WTC11 (cell line): ENCODE results near the gene SPATA4. TPM values are rescaled to one million over a fixed set of nuclear protein-coding genes. Genes with fewer than 3 reads are reported as not detected.

Experiments used
- ATAC-seq: fragments of 200-7000 bp; cut with Tn5 transposase; 2 replicates; pipeline ENCODE4 v1.10.0; 2021; ENCODE audit warnings: mild to moderate bottlenecking, moderate library complexity
- CTCF ChIA-PET: fragments of 300-600 bp; sonication (Branson Sonifier 250); formaldehyde crosslinking; loops from one replicate; lab custom pipeline; 2021; ENCODE audit warnings: antibody characterized with exemption; lab: Charles Lee
- POLR2A ChIA-PET: fragments of 350-600 bp; sonication (Branson Sonifier 250); formaldehyde crosslinking; loops from one replicate; lab custom pipeline; 2021; ENCODE audit warnings: antibody characterized with exemption; lab: Charles Lee
- DNase-seq: peaks from one replicate; pipeline ENCODE4 v3.0.0; 2021; ENCODE audit warnings: low spot score
- H3K27ac Mint-ChIP-seq: 2 replicates; pipeline ENCODE4 v1.8.0; 2021; ENCODE audit warnings: mixed read lengths
- H3K27me3 Mint-ChIP-seq: 2 replicates; pipeline ENCODE4 v1.8.0; 2021; ENCODE audit warnings: low read depth, mild to moderate bottlenecking, moderate library complexity, mixed read lengths
- H3K36me3 Mint-ChIP-seq: 2 replicates; pipeline ENCODE4 v1.8.0; 2021; ENCODE audit warnings: mixed read lengths
- H3K4me1 Mint-ChIP-seq: 2 replicates; pipeline ENCODE4 v1.8.0; 2022; ENCODE audit warnings: mixed read lengths
- H3K4me3 Mint-ChIP-seq: 2 replicates; pipeline ENCODE4 v1.8.0; 2021; ENCODE audit warnings: mild to moderate bottlenecking, moderate library complexity, mixed read lengths
- H3K9me3 Mint-ChIP-seq: 2 replicates; pipeline ENCODE4 v1.8.0; 2021; ENCODE audit warnings: mixed read lengths
- ESRRA ChIP-seq: sonication (generic); formaldehyde crosslinking; IDR thresholded peaks from 2 replicates; pipeline ENCODE4 v1.8.1; 2022; ENCODE audit warnings: mild to moderate bottlenecking, missing genetic modification reagents, borderline replicate concordance
- FOXJ3 ChIP-seq: sonication (generic); formaldehyde crosslinking; IDR thresholded peaks from 2 replicates; pipeline ENCODE4 v1.9.0; 2021; ENCODE audit warnings: missing genetic modification reagents, mild to moderate bottlenecking, borderline replicate concordance
- FOXP1 ChIP-seq: sonication (generic); formaldehyde crosslinking; IDR thresholded peaks from 2 replicates; pipeline ENCODE4 v1.8.0; 2022; ENCODE audit warnings: missing genetic modification reagents, mild to moderate bottlenecking, moderate library complexity, borderline replicate concordance
- JAZF1 ChIP-seq: fragments of 250-450 bp; sonication (Bioruptor Pico); IDR thresholded peaks from 2 replicates; pipeline ENCODE4 v1.9.0; 2021; ENCODE audit warnings: moderate library complexity, mild to moderate bottlenecking, inconsistent platforms
- NFATC4 ChIP-seq: fragments of 250-450 bp; sonication (Bioruptor Pico); IDR thresholded peaks from 2 replicates; pipeline ENCODE4 v1.9.0; 2021; ENCODE audit warnings: mild to moderate bottlenecking
- NR1H2 ChIP-seq: sonication (generic); formaldehyde crosslinking; IDR thresholded peaks from 2 replicates; pipeline ENCODE4 v1.9.0; 2021; ENCODE audit warnings: mild to moderate bottlenecking, moderate library complexity, missing genetic modification reagents
- NR2C2 ChIP-seq: sonication (generic); formaldehyde crosslinking; IDR thresholded peaks from 2 replicates; pipeline ENCODE4 v1.8.0; 2022; ENCODE audit warnings: mild to moderate bottlenecking, missing genetic modification reagents
- NR3C1 ChIP-seq: sonication (generic); formaldehyde crosslinking; conservative IDR thresholded peaks from 2 replicates; pipeline ENCODE4 v1.8.1; 2023; ENCODE audit warnings: low read depth, mild to moderate bottlenecking, missing genetic modification reagents
- PRRX2 ChIP-seq: fragments of 250-450 bp; sonication (Bioruptor Pico); IDR thresholded peaks from 2 replicates; pipeline ENCODE4 v1.8.0; 2021; ENCODE audit warnings: mild to moderate bottlenecking
- SMAD4 ChIP-seq: sonication (generic); formaldehyde crosslinking; IDR thresholded peaks from 2 replicates; pipeline ENCODE4 v1.8.0; 2022; ENCODE audit warnings: mild to moderate bottlenecking, missing genetic modification reagents
- STAT6 ChIP-seq: sonication (generic); formaldehyde crosslinking; conservative IDR thresholded peaks from 2 replicates; pipeline ENCODE4 v1.8.1; 2023; ENCODE audit warnings: mild to moderate bottlenecking, low read depth, missing genetic modification reagents, moderate library complexity
- TEAD1 ChIP-seq: sonication (generic); formaldehyde crosslinking; IDR thresholded peaks from 2 replicates; pipeline ENCODE4 v1.8.0; 2022; ENCODE audit warnings: mild to moderate bottlenecking, missing genetic modification reagents
- ZNF121 ChIP-seq: sonication (generic); formaldehyde crosslinking; IDR thresholded peaks from 2 replicates; pipeline ENCODE4 v1.8.0; 2023; ENCODE audit warnings: missing genetic modification reagents
- ZNF416 ChIP-seq: fragments of 250-450 bp; sonication (Bioruptor Pico); IDR thresholded peaks from 2 replicates; pipeline ENCODE4 v1.9.0; 2021; ENCODE audit warnings: mild to moderate bottlenecking, inconsistent platforms
- total RNA-seq: library from RNA; stranded (reverse); gene quantifications from 3 replicates; pipeline ENCODE4 v1.2.3, GENCODE V29; 2021
- TF ChIP-seq, protein P1 (sequence below): fragments of 250-450 bp; sonication (Bioruptor Pico); IDR thresholded peaks from 2 replicates; pipeline ENCODE4 v1.9.0; 2021; ENCODE audit warnings: mild to moderate bottlenecking
- TF ChIP-seq, protein P2 (sequence below): fragments of 250-450 bp; sonication (Bioruptor Pico); IDR thresholded peaks from 2 replicates; pipeline ENCODE4 v1.9.0; 2021; ENCODE audit warnings: mild to moderate bottlenecking, borderline replicate concordance

The SPATA4 gene
- total RNA-seq, 1 experiment from 2014 or later = not detected

- TF ChIP-seq NFATC4 (CRISPR knock-in tag) (no peak), NR3C1 (CRISPR knock-in tag) (no peak), ZNF416 (no peak), ESRRA (CRISPR knock-in tag) (no peak)
These were observed 46.3 kb upstream of the SPATA4 start (continued) for GRCh38 chr4:176241703-176242102.

DNA sequence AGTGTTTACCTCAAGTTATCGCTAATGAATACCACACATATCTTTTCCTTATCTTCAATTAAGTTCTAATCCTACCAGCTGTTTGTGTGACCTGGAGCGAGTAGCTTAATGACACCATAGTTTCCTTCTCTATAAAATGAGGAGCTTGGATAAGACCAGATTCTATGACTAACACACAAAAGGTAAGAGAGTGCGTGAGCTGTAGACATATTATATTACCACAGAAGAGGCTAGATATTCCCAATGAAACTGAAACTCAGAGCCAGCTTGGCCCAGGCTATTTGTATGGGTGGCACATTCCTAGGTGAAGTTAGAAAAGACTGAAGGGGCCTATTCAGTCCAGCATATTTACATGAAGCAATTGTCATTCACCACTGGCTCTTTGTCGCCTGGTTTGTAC lies 43.4 kb upstream of the SPATA4 start:
- 0 out of 2 replicates have a peak, but pooled peaks cover 5% of the 10 kb centered on the region for H3K9me3 Mint-ChIP-seq
- no peaks in the 10 kb centered on the region for H3K36me3 Mint-ChIP-seq
- peaks cover 22% of the 10 kb centered on the region for H3K4me1 Mint-ChIP-seq
- ChIA-PET CTCF (no interaction called here), POLR2A (no interaction called here)
- H3K27me3 Mint-ChIP-seq = no peaks in the 10 kb centered on the region
- H3K4me3 Mint-ChIP-seq = no peak overlapping the region
- no peak for TF ChIP-seq TEAD1 (CRISPR knock-in tag)
- no peak for TF ChIP-seq JAZF1 (CRISPR knock-in tag)
- no peak for TF ChIP-seq NR2C2 (CRISPR knock-in tag)
- no peak for TF ChIP-seq NR1H2 (CRISPR knock-in tag)
- TF ChIP-seq ZNF121 (CRISPR knock-in tag) = no peak
- TF ChIP-seq, protein P1, sequence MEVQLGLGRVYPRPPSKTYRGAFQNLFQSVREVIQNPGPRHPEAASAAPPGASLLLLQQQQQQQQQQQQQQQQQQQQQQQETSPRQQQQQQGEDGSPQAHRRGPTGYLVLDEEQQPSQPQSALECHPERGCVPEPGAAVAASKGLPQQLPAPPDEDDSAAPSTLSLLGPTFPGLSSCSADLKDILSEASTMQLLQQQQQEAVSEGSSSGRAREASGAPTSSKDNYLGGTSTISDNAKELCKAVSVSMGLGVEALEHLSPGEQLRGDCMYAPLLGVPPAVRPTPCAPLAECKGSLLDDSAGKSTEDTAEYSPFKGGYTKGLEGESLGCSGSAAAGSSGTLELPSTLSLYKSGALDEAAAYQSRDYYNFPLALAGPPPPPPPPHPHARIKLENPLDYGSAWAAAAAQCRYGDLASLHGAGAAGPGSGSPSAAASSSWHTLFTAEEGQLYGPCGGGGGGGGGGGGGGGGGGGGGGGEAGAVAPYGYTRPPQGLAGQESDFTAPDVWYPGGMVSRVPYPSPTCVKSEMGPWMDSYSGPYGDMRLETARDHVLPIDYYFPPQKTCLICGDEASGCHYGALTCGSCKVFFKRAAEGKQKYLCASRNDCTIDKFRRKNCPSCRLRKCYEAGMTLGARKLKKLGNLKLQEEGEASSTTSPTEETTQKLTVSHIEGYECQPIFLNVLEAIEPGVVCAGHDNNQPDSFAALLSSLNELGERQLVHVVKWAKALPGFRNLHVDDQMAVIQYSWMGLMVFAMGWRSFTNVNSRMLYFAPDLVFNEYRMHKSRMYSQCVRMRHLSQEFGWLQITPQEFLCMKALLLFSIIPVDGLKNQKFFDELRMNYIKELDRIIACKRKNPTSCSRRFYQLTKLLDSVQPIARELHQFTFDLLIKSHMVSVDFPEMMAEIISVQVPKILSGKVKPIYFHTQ (CRISPR knock-in tag) = no peak
- TF ChIP-seq, protein P2, sequence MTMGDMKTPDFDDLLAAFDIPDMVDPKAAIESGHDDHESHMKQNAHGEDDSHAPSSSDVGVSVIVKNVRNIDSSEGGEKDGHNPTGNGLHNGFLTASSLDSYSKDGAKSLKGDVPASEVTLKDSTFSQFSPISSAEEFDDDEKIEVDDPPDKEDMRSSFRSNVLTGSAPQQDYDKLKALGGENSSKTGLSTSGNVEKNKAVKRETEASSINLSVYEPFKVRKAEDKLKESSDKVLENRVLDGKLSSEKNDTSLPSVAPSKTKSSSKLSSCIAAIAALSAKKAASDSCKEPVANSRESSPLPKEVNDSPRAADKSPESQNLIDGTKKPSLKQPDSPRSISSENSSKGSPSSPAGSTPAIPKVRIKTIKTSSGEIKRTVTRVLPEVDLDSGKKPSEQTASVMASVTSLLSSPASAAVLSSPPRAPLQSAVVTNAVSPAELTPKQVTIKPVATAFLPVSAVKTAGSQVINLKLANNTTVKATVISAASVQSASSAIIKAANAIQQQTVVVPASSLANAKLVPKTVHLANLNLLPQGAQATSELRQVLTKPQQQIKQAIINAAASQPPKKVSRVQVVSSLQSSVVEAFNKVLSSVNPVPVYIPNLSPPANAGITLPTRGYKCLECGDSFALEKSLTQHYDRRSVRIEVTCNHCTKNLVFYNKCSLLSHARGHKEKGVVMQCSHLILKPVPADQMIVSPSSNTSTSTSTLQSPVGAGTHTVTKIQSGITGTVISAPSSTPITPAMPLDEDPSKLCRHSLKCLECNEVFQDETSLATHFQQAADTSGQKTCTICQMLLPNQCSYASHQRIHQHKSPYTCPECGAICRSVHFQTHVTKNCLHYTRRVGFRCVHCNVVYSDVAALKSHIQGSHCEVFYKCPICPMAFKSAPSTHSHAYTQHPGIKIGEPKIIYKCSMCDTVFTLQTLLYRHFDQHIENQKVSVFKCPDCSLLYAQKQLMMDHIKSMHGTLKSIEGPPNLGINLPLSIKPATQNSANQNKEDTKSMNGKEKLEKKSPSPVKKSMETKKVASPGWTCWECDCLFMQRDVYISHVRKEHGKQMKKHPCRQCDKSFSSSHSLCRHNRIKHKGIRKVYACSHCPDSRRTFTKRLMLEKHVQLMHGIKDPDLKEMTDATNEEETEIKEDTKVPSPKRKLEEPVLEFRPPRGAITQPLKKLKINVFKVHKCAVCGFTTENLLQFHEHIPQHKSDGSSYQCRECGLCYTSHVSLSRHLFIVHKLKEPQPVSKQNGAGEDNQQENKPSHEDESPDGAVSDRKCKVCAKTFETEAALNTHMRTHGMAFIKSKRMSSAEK (CRISPR knock-in tag) = no peak
- no peak for TF ChIP-seq SMAD4 (CRISPR knock-in tag)
- TF ChIP-seq PRRX2 (CRISPR knock-in tag) = no peak
- no peak for TF ChIP-seq FOXJ3
- TF ChIP-seq FOXP1 = no peak
- TF ChIP-seq STAT6 (CRISPR knock-in tag) = no peak
- TF ChIP-seq, all 79 proteins: peak for 0
- no peak overlapping the region for H3K27ac Mint-ChIP-seq
- ATAC-seq (peak; percentile 28; the same call in 1 of the 2 replicates), DNase-seq (no peak)
